SK-N-SH treated with all-trans-retinoic acid at 6 μM for 48 hours (cell line): Measurements from ENCODE around the gene OSCP1.

Source experiments
- ATAC-seq: fragments of 200-7000 bp; cut with Tn5 transposase; 3 replicates; pipeline ENCODE4 v1.9.1; 2020; ENCODE audit warnings: mild to moderate bottlenecking, moderate library complexity
- ARNTL ChIP-seq: fragments of 450-650 bp; formaldehyde crosslinking; IDR thresholded peaks from 2 replicates; pipeline ENCODE4 v1.5.0; 2020; ENCODE audit warnings: low read depth, mild to moderate bottlenecking, moderate library complexity, borderline replicate concordance
- BACH2 ChIP-seq: fragments of 250-450 bp; sonication (Bioruptor Pico); IDR thresholded peaks from 2 replicates; pipeline ENCODE4 v1.9.0; 2021; ENCODE audit warnings: mild to moderate bottlenecking, borderline replicate concordance
- CSDC2 ChIP-seq: fragments of 250-450 bp; sonication (Bioruptor Pico); IDR thresholded peaks from 2 replicates; pipeline ENCODE4 v1.5.0; 2020; ENCODE audit warnings: mild to moderate bottlenecking, moderate library complexity
- CSRNP3 ChIP-seq: fragments of 250-450 bp; sonication (Bioruptor Pico); IDR thresholded peaks from 2 replicates; pipeline ENCODE4 v1.5.1; 2021; ENCODE audit warnings: mild to moderate bottlenecking, moderate library complexity
- ESRRG ChIP-seq: fragments of 250-450 bp; sonication (Bioruptor Pico); IDR thresholded peaks from 2 replicates; pipeline ENCODE4 v1.6.1; 2021; ENCODE audit warnings: mild to moderate bottlenecking
- GLIS3 ChIP-seq: fragments of 250-450 bp; sonication (Bioruptor Pico); IDR thresholded peaks from 2 replicates; pipeline ENCODE4 v1.5.0; 2020; ENCODE audit warnings: mild to moderate bottlenecking, moderate library complexity
- ISL1 ChIP-seq: fragments of 250-450 bp; sonication (Bioruptor Pico); IDR thresholded peaks from 2 replicates; pipeline ENCODE4 v2.1.2; 2022; ENCODE audit warnings: mild to moderate bottlenecking, moderate library complexity
- OSR1 ChIP-seq: fragments of 250-450 bp; sonication (Bioruptor Pico); IDR thresholded peaks from 2 replicates; pipeline ENCODE4 v1.8.0; 2022; ENCODE audit warnings: moderate library complexity, mild to moderate bottlenecking, inconsistent platforms
- POU6F1 ChIP-seq: fragments of 250-450 bp; sonication (Bioruptor Pico); IDR thresholded peaks from 2 replicates; pipeline ENCODE4 v1.8.0; 2021; ENCODE audit warnings: low read depth, mild to moderate bottlenecking, moderate library complexity, borderline replicate concordance
- PPARA ChIP-seq: fragments of 250-450 bp; sonication (Bioruptor Pico); IDR thresholded peaks from 2 replicates; pipeline ENCODE4 v1.5.0; 2020; ENCODE audit warnings: mild to moderate bottlenecking, borderline replicate concordance
- RARB ChIP-seq: fragments of 250-450 bp; sonication (Bioruptor Pico); IDR thresholded peaks from 2 replicates; pipeline ENCODE4 v1.8.0; 2021; ENCODE audit warnings: mild to moderate bottlenecking, moderate library complexity
- SNAI2 ChIP-seq: fragments of 250-450 bp; sonication (Bioruptor Pico); IDR thresholded peaks from 2 replicates; pipeline ENCODE4 v1.5.0; 2020; ENCODE audit warnings: mild to moderate bottlenecking, moderate library complexity
- TCF4 ChIP-seq: fragments of 250-450 bp; sonication (Bioruptor Pico); IDR thresholded peaks from 2 replicates; pipeline ENCODE4 v1.8.0; 2021; ENCODE audit warnings: mild to moderate bottlenecking, moderate library complexity, borderline replicate concordance
- TOX ChIP-seq: fragments of 250-450 bp; sonication (Bioruptor Pico); IDR thresholded peaks from 2 replicates; pipeline ENCODE4 v1.8.0; 2021; ENCODE audit warnings: mild to moderate bottlenecking, moderate library complexity, borderline replicate concordance
- TSHZ2 ChIP-seq: fragments of 250-450 bp; sonication (Bioruptor Pico); IDR thresholded peaks from 2 replicates; pipeline ENCODE4 v1.5.0; 2020; ENCODE audit warnings: mild to moderate bottlenecking, moderate library complexity
- ZC3H10 ChIP-seq: fragments of 250-450 bp; sonication (Bioruptor Pico); IDR thresholded peaks from 2 replicates; pipeline ENCODE4 v1.5.1; 2021; ENCODE audit warnings: mild to moderate bottlenecking, moderate library complexity
- ZFP3 ChIP-seq: fragments of 250-450 bp; sonication (Bioruptor Pico); IDR thresholded peaks from 2 replicates; pipeline ENCODE4 v1.5.0; 2020; ENCODE audit warnings: mild to moderate bottlenecking, moderate library complexity
- ZNF565 ChIP-seq: fragments of 450-650 bp; formaldehyde crosslinking; conservative IDR thresholded peaks from 2 replicates; pipeline ENCODE4 v1.5.0; 2020; ENCODE audit warnings: low read depth, mild to moderate bottlenecking, moderate library complexity
- ZNF70 ChIP-seq: fragments of 450-650 bp; formaldehyde crosslinking; IDR thresholded peaks from 2 replicates; pipeline ENCODE4 v1.5.0; 2020; ENCODE audit warnings: mild to moderate bottlenecking, moderate library complexity
- ZNF8 ChIP-seq: fragments of 450-650 bp; formaldehyde crosslinking; IDR thresholded peaks from 2 replicates; pipeline ENCODE4 v1.5.0; 2020; ENCODE audit warnings: mild to moderate bottlenecking, moderate library complexity
- TF ChIP-seq, protein P1 (sequence below): fragments of 250-450 bp; sonication (Bioruptor Pico); IDR thresholded peaks from 2 replicates; pipeline ENCODE4 v1.5.1; 2020; ENCODE audit warnings: low read depth, mild to moderate bottlenecking, moderate library complexity
- TF ChIP-seq, protein P2 (sequence below): fragments of 250-450 bp; sonication (Bioruptor Pico); IDR thresholded peaks from 2 replicates; pipeline ENCODE4 v1.8.0; 2020; ENCODE audit warnings: mild to moderate bottlenecking, moderate library complexity, borderline replicate concordance

Gene OSCP1

DNA sequence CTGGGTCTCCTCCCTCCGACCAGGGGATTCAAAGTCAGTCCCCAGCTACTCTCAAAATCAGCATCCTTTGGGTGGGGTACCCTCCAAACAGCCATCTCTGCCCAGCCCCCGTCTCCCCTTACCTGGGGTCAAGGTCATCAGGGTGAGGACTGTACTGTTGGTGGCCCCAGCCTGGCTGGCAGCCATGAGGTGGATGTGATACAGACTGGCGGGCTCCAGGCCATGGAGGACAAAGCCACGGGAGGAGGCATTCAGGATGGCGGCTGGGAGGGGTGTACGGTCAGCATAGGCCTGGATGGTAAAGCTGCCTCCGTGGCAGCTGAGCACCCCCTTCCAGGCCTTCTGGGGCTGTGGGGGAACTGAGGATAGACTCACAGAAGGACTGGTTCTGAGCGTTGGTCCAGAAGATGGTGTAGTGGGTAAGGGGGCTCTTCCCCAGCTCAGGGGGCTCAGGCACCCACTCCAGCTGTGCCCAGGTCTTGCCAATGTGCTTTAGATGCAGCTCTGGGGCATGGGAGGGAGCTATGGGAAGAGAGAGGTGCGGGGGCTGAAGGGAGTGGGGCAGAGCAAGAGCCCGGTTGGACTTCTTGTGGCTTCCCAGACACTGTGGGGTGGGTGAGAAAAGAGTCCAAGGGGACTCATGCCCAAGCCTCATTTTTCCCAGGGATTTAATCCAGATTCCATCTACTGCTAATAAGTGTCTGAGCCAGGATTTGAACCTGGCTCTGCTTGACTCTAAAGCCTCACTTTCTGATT, 17.6 kb upstream of the OSCP1 start:
- TF ChIP-seq, protein P1, sequence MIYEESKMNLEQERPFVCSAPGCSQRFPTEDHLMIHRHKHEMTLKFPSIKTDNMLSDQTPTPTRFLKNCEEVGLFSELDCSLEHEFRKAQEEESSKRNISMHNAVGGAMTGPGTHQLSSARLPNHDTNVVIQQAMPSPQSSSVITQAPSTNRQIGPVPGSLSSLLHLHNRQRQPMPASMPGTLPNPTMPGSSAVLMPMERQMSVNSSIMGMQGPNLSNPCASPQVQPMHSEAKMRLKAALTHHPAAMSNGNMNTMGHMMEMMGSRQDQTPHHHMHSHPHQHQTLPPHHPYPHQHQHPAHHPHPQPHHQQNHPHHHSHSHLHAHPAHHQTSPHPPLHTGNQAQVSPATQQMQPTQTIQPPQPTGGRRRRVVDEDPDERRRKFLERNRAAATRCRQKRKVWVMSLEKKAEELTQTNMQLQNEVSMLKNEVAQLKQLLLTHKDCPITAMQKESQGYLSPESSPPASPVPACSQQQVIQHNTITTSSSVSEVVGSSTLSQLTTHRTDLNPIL, result no peak
- no peak for TF ChIP-seq GLIS3 (CRISPR knock-in tag)
- no peak for TF ChIP-seq ZNF565 (CRISPR knock-in tag)
- no peak for TF ChIP-seq TOX
- no peak for TF ChIP-seq RARB
- no peak for TF ChIP-seq TCF4
- no peak for TF ChIP-seq CSDC2 (CRISPR knock-in tag)
- TF ChIP-seq ESRRG, result no peak
- no peak for TF ChIP-seq SNAI2 (CRISPR knock-in tag)
- TF ChIP-seq CSRNP3 (CRISPR knock-in tag), result no peak
- no peak for TF ChIP-seq ZC3H10 (CRISPR knock-in tag)
- TF ChIP-seq OSR1 (CRISPR knock-in tag), result no peak
- TF ChIP-seq, protein P2, sequence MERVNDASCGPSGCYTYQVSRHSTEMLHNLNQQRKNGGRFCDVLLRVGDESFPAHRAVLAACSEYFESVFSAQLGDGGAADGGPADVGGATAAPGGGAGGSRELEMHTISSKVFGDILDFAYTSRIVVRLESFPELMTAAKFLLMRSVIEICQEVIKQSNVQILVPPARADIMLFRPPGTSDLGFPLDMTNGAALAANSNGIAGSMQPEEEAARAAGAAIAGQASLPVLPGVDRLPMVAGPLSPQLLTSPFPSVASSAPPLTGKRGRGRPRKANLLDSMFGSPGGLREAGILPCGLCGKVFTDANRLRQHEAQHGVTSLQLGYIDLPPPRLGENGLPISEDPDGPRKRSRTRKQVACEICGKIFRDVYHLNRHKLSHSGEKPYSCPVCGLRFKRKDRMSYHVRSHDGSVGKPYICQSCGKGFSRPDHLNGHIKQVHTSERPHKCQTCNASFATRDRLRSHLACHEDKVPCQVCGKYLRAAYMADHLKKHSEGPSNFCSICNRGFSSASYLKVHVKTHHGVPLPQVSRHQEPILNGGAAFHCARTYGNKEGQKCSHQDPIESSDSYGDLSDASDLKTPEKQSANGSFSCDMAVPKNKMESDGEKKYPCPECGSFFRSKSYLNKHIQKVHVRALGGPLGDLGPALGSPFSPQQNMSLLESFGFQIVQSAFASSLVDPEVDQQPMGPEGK (CRISPR knock-in tag), result no peak
- TF ChIP-seq ZNF70 (CRISPR knock-in tag), result no peak
- TF ChIP-seq ISL1 (CRISPR knock-in tag), result no peak
- no peak for TF ChIP-seq PPARA (CRISPR knock-in tag)
- TF ChIP-seq ZFP3, result no peak
- no peak for TF ChIP-seq ZNF8 (CRISPR knock-in tag)
- TF ChIP-seq ARNTL (CRISPR knock-in tag), result no peak
- TF ChIP-seq BACH2 (CRISPR knock-in tag), result no peak
- no peak for ATAC-seq

GRCh38 chr1:36467027-36467410, 16.8 kb upstream of the OSCP1 start:
- ATAC-seq, result no peak
- TF ChIP-seq, protein P1, result no peak
- TF ChIP-seq SNAI2 (CRISPR knock-in tag) (no peak), RARB (no peak), POU6F1 (CRISPR knock-in tag) (no peak), OSR1 (CRISPR knock-in tag) (no peak), ESRRG (no peak), GLIS3 (CRISPR knock-in tag) (no peak)

DNA sequence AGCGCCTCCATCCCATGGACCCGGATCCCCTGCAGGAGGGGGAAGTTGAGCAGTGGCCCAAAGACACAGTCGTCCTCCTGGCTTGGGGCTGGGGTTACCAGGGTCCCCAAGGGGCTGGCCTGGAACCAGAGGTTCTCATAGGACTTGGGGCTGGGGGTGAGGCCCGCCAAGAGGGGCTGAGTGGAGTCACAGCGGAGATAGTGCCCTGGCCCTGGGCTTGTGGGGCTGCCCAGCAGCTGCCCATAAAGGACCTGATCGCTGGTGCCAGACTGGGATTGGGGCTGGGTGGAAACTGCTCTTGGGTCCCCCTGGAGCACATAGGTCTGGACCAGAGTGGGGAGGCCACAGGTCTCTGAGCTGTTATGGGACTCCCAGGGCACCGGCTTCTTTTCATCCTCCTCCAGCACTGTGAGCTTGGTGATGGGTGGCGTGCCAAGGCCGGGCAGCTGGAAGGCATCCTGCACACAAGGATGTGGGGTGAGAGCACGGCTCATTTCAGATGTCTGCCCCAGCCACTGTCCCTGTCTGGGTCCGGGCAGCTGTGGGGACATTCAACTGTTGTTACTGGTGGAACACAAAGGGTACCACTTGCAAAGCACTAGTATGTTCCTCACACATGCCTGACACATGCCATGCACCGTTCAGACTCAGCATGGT, 16.2 kb upstream of the OSCP1 start:
- TF ChIP-seq ARNTL (CRISPR knock-in tag) (no peak), ZNF8 (CRISPR knock-in tag) (no peak), POU6F1 (CRISPR knock-in tag) (no peak), GLIS3 (CRISPR knock-in tag) (no peak), ESRRG (no peak), ZNF70 (CRISPR knock-in tag) (no peak), ZFP3 (no peak), TSHZ2 (CRISPR knock-in tag) (no peak), ZNF565 (CRISPR knock-in tag) (no peak), OSR1 (CRISPR knock-in tag) (no peak)
- TF ChIP-seq, protein P1, result no peak
- ATAC-seq, result no peak
